OCI-LY3 (cell line): ENCODE results near the gene GPATCH4.

Experiments used
- EZH2phosphoT487 ChIP-seq: fragments of 200-600 bp; shearing (Covaris generic); IDR thresholded peaks from 2 replicates; pipeline ENCODE4 v1.6.1; 2018; ENCODE audit warnings: antibody characterized with exemption, mixed run types, low read depth
- TF ChIP-seq, protein P1 (sequence below): fragments of 200-600, 300-600 bp; sonication (generic); IDR thresholded peaks from 2 replicates; pipeline ENCODE4 v1.5.1; 2014; ENCODE audit warnings: antibody characterized with exemption, low read length, low read depth

DNA sequence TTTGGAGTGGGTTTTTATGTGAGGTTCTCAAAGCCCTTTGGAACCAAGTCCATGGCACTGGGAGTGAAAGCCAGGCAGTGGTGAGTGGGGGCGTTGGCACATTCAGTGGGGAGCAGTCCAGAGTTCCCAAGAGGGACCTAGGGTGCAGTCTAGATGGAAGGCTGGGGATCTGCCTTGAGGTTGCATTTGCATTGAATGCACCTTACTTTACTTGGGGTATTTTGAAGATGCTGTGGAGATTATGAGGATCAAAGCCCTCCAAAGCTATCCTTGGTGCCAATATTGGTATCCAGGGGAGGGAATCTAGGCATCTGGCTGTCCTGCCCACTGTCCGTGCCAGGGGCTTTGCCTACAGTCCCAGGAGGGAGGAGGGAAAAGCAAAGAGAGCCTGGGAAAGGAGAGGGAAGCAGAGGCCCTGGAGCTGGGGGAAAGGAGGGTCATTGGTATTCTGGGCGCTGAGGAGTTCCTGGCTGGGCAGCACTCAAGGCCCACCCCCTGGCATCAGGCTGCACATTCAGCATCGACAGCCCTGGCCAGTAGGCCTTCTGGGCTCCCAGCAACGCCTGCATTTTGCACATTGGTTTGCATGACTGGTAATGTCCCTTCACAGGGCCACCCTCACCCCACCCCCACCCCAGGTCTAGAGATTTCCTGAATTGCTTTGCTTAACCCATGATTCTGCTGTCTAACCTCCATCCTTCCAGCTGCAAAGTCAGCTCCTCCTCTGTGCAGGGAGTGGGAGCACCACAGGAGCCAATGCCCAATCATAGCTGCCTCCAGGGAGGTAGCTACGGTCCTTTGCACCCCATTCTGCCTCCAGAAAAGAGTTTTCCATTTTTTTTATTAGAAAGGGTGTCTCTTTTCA lies 39.8 kb upstream of the GPATCH4 start:
- TF ChIP-seq, protein P1, sequence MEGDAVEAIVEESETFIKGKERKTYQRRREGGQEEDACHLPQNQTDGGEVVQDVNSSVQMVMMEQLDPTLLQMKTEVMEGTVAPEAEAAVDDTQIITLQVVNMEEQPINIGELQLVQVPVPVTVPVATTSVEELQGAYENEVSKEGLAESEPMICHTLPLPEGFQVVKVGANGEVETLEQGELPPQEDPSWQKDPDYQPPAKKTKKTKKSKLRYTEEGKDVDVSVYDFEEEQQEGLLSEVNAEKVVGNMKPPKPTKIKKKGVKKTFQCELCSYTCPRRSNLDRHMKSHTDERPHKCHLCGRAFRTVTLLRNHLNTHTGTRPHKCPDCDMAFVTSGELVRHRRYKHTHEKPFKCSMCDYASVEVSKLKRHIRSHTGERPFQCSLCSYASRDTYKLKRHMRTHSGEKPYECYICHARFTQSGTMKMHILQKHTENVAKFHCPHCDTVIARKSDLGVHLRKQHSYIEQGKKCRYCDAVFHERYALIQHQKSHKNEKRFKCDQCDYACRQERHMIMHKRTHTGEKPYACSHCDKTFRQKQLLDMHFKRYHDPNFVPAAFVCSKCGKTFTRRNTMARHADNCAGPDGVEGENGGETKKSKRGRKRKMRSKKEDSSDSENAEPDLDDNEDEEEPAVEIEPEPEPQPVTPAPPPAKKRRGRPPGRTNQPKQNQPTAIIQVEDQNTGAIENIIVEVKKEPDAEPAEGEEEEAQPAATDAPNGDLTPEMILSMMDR = no peak
- TF ChIP-seq EZH2phosphoT487 = no peak
